CD4-positive, alpha-beta T cell treated with Interferon alpha-2 for 1 hour (primary cell): ENCODE data around the gene NIT2.
"Not testable (repeated sequence)": the region's sequence is repeated elsewhere in the genome, so short reads cannot be mapped to it uniquely, and the experiment has no call there.

Source experiments
- DNase-seq, 2 donors: peaks; one replicate each; pipeline ENCODE4 v3.0.0-alpha.2; 2020 to 2022

The NIT2 gene

DNA sequence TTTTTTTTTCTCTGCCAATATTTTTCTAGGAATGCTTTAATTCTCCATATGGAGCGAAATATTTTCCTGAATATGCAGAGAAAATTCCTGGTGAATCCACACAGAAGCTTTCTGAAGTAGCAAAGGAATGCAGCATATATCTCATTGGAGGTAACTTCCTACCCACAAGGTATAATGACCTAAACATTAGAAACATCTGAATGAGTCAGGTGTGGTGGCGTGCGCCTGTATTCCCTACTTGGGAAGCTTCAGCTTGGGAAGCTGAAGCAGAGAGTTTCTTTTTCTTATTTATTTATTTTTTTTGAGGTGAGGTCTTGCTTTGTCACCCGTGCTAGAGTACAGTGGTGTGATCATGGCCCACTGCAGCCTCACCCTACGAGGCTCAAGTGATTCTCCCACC is 5.2 kb downstream of the NIT2 start:
- no peak for DNase-seq

DNA sequence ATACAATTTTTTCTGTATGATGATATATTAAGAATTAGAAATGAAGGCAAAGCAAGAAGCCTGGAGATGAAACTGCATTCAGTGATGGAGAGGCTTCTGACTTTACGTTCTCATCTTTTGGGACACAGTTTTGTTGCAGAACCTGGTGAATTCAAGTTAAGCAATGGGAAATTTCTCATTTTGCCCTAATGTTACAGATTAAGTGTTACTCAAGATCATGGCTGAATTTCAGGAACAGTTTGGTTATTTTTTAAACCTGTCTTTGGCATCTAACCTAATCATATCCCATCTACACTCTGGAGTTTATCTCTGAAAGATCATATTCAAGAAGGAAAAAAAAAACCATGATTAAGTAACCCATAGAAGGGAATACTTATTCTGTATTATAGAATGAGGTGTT is 6.0 kb downstream of the NIT2 start:
- DNase-seq = no peak

- DNase-seq = no peak
Observed at GRCh38 chr3:100348727-100349126, 14.2 kb downstream of the NIT2 start.

GRCh38 chr3:100351770-100352169 is 17.2 kb downstream of the NIT2 start:
- DNase-seq = not testable (repeated sequence)

GRCh38 chr3:100352296-100353231 is 18.0 kb downstream of the NIT2 start:
- no peak for DNase-seq

GRCh38 chr3:100354850-100355249 is 20.3 kb downstream of the NIT2 start:
- no peak for DNase-seq

- DNase-seq = no peak
Observed at GRCh38 chr3:100358413-100358812, 23.9 kb downstream of the NIT2 start.

DNA sequence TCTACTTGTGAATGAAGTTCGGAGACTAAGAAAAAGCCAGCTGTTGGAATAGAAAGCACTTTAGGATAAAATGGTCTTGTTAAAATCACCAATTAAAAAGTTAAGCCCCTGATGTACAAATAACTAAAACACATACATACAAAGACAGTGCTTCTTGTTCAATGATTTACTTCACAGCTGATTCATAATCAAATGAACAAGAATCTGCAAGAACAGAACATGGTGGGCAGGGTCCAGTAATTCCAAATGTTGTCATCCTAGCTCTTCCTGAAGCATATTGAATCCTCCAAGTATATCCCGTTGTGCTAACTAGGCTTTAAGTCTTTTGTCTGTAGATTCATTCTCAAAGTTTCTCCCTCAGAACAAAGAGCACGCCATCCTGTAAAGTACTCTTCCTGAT is 24.5 kb downstream of the NIT2 start:
- no peak for DNase-seq

- no peak for DNase-seq
Observed at GRCh38 chr3:100360757-100361496, 26.4 kb downstream of the NIT2 start.

- no peak for DNase-seq
Observed at GRCh38 chr3:100361897-100362296, 27.3 kb downstream of the NIT2 start.

- DNase-seq = no peak
Observed at GRCh38 chr3:100364421-100364820, 29.9 kb downstream of the NIT2 start.

- no peak for DNase-seq
Observed at GRCh38 chr3:100366424-100366823, 31.9 kb downstream of the NIT2 start.

- DNase-seq = no peak
Observed at GRCh38 chr3:100368441-100368840, 33.9 kb downstream of the NIT2 start.

DNA sequence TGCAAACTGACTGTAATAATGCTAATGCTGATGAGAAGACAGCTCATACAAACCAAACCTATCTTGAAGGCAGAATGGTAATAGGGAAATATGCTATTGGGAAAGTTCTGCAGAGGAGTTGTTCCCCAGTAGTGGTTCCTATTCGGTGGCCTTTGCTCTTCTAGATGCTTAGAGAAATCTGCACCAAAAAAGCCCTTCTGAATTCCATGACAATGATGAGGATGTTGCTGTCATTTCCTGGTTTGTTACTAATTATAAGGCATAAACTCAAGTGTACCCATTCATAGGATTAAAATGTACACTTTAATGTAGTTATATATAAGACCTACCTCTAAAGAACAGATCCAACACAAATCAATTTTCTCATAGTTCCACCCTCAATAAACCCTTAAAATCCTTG is 36.2 kb downstream of the NIT2 start:
- DNase-seq = no peak

DNA sequence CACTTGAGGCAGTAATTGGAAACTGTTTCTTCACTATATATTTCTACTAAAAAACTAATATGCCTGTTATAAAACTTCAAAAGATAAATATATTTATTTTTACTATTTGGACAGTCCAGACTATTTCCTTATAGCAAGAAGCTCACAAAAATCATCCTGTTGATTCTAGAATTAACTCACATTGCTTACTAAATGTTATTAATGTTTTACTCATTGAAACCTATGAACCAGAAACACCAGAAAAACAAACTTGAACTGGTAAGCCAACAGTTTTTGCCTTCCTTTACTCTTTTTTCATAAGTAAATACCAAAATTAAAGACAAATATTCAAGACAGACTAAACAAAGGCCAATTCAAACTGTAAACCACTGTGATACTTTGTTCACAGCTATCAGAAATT is 40.0 kb downstream of the NIT2 start:
- DNase-seq = no peak

GRCh38 chr3:100376301-100376700 is 41.7 kb downstream of the NIT2 start:
- no peak for DNase-seq

DNA sequence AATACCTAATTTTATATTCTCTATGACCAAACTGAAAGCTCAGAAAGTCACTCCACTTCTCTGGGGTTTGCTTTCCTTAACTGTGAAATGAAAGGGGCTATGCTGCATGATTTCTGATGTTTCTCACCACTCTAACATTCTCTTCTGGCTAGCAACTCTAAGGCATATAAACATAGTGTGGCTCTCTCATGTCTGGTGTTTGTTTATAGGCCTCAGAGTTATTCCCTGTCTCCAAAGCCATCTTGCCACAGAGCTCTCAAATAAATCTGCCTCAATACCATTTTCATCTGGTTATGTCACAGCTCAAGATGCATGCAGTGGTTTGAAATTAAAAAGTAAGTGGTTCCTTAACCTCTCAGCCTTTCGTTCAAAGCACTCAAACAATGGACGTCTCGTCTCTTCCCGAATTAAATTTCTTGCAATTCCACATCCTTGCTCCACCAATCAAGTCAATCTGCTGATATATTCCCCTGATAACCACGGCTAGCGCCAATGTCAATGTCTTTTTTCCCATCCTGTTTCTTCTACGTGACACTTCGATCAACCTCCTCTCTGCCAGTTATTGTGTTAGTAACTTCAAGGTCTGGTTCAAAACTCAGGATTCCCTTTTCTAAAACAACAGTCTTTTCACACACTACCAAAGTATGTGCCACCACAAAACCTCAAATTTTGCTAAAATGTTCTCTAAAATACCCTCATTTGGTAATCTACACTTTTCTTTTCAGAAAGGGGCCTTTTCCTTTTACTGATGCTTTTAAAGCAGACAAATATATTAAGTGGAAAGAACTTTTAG is 50.4 kb downstream of the NIT2 start:
- DNase-seq = no peak

DNA sequence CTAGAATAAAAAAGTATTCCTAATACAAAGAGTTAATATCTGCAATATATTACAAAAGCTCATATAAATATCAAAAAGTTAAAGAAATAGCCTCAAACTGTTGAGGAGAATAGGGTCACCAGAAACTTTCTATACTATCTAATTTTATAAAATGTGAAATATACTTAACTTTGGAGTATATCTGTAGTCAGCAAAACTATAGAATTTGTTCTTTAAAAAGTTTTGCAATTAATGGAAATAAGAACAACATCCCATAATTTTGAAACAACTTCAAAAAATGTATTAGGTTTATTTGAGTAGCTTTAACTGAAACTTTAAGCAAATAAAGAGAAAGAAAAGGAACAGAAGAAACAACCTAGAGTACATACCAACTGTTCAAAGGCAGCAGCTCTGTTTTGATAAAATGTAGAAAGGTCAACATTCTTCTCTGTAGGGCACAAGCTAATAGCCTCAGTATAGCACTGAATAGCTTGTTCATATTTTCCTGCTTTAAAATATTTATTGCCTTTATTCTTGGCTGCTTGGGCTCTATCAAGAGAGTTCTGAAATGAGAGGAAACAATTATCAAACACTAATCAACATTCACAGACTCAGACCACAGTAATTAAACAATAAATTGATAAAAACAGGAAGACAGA is 52.0 kb downstream of the NIT2 start:
- no peak for DNase-seq

DNA sequence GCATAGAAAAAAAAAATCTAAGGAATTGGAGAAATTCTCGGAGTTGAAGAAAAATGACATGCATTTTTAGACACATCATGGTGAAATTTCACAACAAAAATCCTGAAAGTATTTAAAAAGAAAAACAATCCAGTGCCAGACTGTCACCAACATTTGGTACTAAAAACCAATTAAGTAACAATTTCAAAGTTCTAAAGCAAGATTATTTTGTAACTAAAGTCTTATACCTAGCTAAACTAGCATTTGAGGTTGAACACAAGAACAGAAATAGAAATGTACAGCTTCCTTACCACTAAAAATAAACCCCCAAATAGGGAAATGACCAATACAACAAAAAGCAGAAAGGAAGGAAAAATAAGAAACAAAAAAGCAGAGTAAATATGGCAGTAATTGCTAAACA is 54.5 kb downstream of the NIT2 start:
- DNase-seq = no peak

DNA sequence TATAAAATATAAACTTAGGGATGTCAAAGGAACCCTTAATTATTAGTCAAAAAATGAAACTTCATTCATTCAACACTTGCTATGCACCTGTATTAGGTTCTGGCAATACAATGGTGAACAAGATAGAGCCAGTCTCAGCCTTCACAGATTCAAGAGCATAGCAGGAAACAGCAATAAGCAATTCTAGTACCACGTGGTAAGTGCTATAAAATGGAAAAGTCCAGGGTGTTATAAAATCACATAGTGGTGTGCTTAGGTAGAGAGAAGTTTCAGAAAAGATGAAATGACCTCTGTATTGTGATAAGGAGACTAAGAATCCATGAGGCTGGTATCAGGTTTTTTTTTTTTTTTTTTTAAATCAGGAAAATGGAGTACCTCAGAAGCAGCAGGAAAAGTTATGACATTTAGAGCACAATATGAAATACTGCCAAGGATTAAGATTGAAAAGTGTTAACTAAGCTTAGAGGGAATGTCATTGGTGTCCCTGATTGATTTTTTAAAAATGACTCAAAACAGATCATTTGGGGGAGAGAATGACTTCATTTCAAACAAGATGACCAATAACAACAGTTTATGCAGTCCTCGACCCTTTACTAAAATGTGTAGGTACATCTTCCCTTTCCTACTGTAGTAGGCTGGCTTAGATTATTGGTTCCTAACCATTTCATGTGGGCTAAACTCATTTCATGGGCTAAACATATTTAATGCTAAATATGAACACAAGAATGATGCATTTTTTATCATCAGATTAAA is 61.3 kb downstream of the NIT2 start:
- no peak for DNase-seq

GRCh38 chr3:100396967-100397366 is 62.4 kb downstream of the NIT2 start:
- no peak for DNase-seq
